Right lobe of liver (tissue), 4 donors: ENCODE results near the gene DDTL.
"Not testable (repeated sequence)": the region's sequence is repeated elsewhere in the genome, so short reads cannot be mapped to it uniquely, and the experiment has no call there.

ENCODE experiments used
- CTCF ChIP-seq, 4 donors: fragments of 200-600 bp in 3 of 4; fragments of 450-650 bp in 1 of 4; IDR thresholded peaks; one replicate each; pipeline versions ENCODE4 v1.5.1 to v1.8.0; 2016 to 2022; ENCODE audit warnings: antibody characterized with exemption in 4 of 4, mild to moderate bottlenecking in 2 of 4
- POLR2A ChIP-seq: fragments of 450-650 bp; IDR thresholded peaks from one replicate; pipeline ENCODE4 v1.6.1; 2017; ENCODE audit warnings: antibody characterized with exemption, mild to moderate bottlenecking
- donor health status: DM: no; HTN: no; CAD: no.
- donor health status: DM: no; HTN: no; CAD: no.
- donor health status: DM: no; HTN: yes; CAD: no.

- not testable (repeated sequence) for TF ChIP-seq CTCF (IDR thresholded peaks at IDR 0.05); POLR2A
Observed at GRCh38 chr22:23966094-23966493, 594 bp upstream of the DDTL start.
